GM20000 (cell line): ENCODE results near the gene SLC26A2.

Experiments
- DNase-seq: peaks from one replicate; pipeline ENCODE4 v3.0.0; 2012; ENCODE audit warnings: low spot score
- CTCF ChIP-seq: IDR thresholded peaks from 2 replicates; pipeline ENCODE4 v1.5.1; 2012; ENCODE audit warnings: mild to moderate bottlenecking, control low read depth; ENCODE audit errors: extremely low read depth, missing control alignments

SLC26A2 gene

GRCh38 chr5:149932445-149933350 lies 27.9 kb upstream of the SLC26A2 start:
- DNase-seq: no peak
- TF ChIP-seq CTCF: no peak

- TF ChIP-seq CTCF: no peak
- no peak for DNase-seq
These were observed 25.1 kb upstream of the SLC26A2 start for GRCh38 chr5:149935431-149935901.

GRCh38 chr5:149936044-149936699 lies 24.4 kb upstream of the SLC26A2 start:
- no peak for TF ChIP-seq CTCF
- DNase-seq: no peak

- DNase-seq: no peak
- no peak for TF ChIP-seq CTCF
These were observed 23.9 kb upstream of the SLC26A2 start for GRCh38 chr5:149936700-149937091.

GRCh38 chr5:149937610-149938009 lies 22.9 kb upstream of the SLC26A2 start:
- no peak for TF ChIP-seq CTCF
- DNase-seq: no peak

- no peak for TF ChIP-seq CTCF
- no peak for DNase-seq
These were observed 22.3 kb upstream of the SLC26A2 start for GRCh38 chr5:149938279-149938678.

- DNase-seq: no peak
- no peak for TF ChIP-seq CTCF
These were observed 21.7 kb upstream of the SLC26A2 start for GRCh38 chr5:149938791-149939358.
